RWPE1 (cell line): Measurements from ENCODE around the gene ADGRG6.
"Not testable (repeated sequence)": the region's sequence is repeated elsewhere in the genome, so short reads cannot be mapped to it uniquely, and the experiment has no call there.

Source experiments
- CTCF ChIA-PET: fragments of 350-600 bp; sonication (Branson Sonifier 250); formaldehyde crosslinking; extraction: SDS; loops from one replicate; lab custom pipeline; 2021; lab: Yijun Ruan, JAX
- POLR2A ChIA-PET: fragments of 400-600 bp; formaldehyde crosslinking; extraction: SDS; loops from one replicate; lab custom pipeline; 2020; ENCODE audit warnings: antibody characterized with exemption; ENCODE audit not compliant: low non-redundant PET; lab: Yijun Ruan, JAX
- DNase-seq: peaks from one replicate; pipeline ENCODE4 v3.0.0; 2012; ENCODE audit warnings: low spot score
- H3K27ac ChIP-seq: fragments of 450-650 bp; 2 replicates; pipeline ENCODE4 v1.5.1; 2017
- TF ChIP-seq, protein P1 (sequence below): fragments of 450-650 bp; conservative IDR thresholded peaks from 2 replicates; pipeline ENCODE4 v1.5.1; 2017; ENCODE audit warnings: low read depth, mild to moderate bottlenecking

Gene ADGRG6

DNA sequence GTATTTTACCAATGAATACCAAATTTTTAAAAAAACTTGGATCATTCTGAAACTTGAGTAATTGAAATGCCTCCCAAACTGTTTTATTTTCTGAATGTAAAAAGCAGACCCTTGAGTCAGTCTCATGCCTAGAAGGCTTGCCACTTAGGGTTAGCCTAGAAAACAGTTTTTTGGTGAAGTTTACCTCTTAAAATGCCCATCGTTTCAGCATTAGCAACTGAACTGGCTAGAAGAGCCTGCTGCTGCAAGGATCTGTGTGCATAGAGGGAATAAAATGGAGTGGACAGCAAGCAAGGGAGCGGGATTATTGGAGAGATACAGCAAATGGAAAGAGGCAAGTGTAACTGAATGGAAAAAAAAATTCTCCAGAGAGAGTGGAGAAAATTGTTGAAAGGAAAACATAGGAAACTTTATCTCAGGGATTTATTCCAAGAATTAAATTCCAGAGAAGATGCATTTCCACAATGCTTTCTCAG is 40.1 kb downstream of the ADGRG6 start:
- TF ChIP-seq, protein P1, sequence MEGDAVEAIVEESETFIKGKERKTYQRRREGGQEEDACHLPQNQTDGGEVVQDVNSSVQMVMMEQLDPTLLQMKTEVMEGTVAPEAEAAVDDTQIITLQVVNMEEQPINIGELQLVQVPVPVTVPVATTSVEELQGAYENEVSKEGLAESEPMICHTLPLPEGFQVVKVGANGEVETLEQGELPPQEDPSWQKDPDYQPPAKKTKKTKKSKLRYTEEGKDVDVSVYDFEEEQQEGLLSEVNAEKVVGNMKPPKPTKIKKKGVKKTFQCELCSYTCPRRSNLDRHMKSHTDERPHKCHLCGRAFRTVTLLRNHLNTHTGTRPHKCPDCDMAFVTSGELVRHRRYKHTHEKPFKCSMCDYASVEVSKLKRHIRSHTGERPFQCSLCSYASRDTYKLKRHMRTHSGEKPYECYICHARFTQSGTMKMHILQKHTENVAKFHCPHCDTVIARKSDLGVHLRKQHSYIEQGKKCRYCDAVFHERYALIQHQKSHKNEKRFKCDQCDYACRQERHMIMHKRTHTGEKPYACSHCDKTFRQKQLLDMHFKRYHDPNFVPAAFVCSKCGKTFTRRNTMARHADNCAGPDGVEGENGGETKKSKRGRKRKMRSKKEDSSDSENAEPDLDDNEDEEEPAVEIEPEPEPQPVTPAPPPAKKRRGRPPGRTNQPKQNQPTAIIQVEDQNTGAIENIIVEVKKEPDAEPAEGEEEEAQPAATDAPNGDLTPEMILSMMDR: no peak
- ChIA-PET CTCF (no interaction called here), POLR2A (no interaction called here)
- DNase-seq: no peak
- H3K27ac ChIP-seq: no peak overlapping the region

DNA sequence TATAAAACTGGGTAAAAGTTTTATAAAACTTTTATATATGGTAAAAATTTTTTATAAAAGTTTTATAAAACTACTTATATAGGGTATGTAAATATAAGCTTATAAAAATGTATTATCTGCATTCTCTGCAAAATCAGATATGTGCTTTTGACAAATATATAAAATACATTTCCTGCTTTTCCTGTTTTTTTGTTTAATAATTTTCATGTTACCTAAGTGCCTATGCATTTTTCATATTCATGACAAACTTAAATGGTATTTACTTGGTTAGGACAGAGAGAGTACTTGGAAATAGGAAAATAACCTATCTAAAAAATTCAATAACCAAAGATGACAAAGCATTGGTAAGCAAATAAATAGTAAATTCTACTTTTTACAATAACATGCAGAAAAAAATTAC is 41.2 kb downstream of the ADGRG6 start:
- CTCF ChIA-PET: no interaction called here
- H3K27ac ChIP-seq: no peak overlapping the region
- TF ChIP-seq, protein P1: no peak
- POLR2A ChIA-PET: no interaction called here
- DNase-seq: no peak

DNA sequence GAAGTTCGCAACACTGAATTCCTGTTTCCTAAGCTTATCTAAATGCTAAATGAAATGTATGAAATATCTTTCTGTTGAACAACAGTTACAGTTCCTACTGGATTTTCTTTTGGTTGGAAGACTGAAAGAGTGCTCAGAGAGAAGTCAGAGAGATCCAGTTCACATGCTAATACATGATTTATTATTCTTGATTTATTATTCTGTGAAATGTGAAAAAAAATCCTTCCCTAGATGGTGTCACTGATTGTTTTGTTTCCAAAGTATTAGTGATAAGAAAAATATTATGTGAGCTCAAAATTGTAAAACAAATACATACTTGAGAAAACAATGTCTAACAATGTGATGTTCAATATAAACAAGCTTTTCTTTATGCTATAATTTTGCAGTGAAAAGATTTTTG is 42.1 kb downstream of the ADGRG6 start:
- TF ChIP-seq, protein P1: no peak
- ChIA-PET POLR2A (no interaction called here), CTCF (interaction anchor here (0.9 kb wide), 1 partner anchor 45 kb away, joined by 3 read pairs; no protein-coding TSS in a partner anchor)
- H3K27ac ChIP-seq: no peak overlapping the region
- DNase-seq: no peak

- CTCF ChIA-PET: no interaction called here
- TF ChIP-seq, protein P1: no peak
- no peak for DNase-seq
- POLR2A ChIA-PET: no interaction called here
- no peak overlapping the region for H3K27ac ChIP-seq
Observed at GRCh38 chr6:142345261-142345660, 43.5 kb downstream of the ADGRG6 start.

DNA sequence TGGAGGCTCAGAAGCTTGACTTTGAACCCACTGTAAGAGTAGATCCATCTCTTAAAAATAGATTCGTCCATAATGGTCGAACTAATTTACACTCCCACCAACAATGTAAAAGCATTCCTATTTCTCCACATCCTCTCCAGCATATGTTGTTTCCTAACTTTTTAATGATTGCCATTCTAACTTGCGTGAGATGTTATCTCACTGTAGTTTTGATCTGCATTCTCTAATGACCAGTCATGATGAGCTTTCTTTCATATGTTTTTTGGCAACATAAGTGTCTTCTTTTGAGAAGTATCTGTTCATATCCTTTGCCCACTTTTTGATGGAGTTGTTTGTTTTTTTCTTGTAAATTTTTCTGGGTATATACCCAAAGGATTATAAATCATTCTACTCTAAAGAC is 44.4 kb downstream of the ADGRG6 start:
- H3K27ac ChIP-seq, CTCF ChIA-PET, POLR2A ChIA-PET, DNase-seq: not testable (repeated sequence)

GRCh38 chr6:142349215-142349823 is 47.5 kb downstream of the ADGRG6 start:
- no peak for DNase-seq
- H3K27ac ChIP-seq: no peak overlapping the region
- POLR2A ChIA-PET: interaction anchor here (0.7 kb wide), 1 partner anchor 16 kb away, joined by 3 read pairs; no protein-coding TSS in a partner anchor
- TF ChIP-seq, protein P1: no peak
- CTCF ChIA-PET: interaction anchor here (0.6 kb wide), 1 partner anchor 15 kb away, joined by 3 read pairs; no protein-coding TSS in a partner anchor

GRCh38 chr6:142350309-142350708 is 48.5 kb downstream of the ADGRG6 start:
- CTCF ChIA-PET: no interaction called here
- no peak for DNase-seq
- POLR2A ChIA-PET: no interaction called here
- H3K27ac ChIP-seq: no peak overlapping the region
- TF ChIP-seq, protein P1: no peak
